ENCODE measurements around the gene MACO1. TPM values are rescaled to one million over a fixed set of nuclear protein-coding genes. Genes with fewer than 3 reads are reported as not detected.

MACO1 gene
- total RNA-seq, 4 donors from 2014 or later: 38.8 to 74.6 (median 44.8) TPM

DNA sequence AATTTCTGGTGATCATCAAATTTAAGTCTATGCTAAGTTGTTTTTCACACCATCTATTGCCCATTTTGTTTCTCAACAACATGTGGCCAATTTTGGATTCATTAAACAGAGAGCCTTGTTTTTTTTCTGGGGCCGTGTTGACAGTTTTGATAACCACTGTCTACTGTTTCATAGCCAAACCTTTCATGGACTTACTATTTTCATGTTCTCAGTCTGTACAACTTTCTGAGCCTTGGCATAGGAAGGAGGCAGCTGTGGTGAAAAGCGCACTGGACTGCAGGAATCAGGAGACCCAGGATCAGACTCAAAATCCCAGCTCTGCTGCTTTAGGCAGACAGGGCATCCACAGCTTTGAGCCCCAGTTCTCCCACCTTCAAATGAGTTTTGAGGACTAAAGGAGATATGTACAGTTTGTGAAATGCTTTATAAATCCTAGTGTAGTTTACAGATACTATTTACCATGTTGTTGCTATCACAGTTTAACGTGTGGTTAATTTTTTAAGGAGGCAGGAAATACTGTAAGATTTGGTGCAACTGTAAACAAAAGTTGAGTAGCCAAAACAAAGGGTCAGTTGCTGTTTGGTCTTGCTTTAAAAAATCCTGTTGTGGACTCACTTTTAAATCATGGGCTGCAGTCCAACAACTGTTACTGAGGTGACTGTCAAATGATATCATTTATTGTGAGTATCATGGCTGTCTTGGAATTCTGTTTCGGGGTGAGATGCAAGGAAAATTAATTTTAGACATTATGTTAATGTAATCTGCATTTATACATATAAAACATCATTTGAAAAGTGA lies 2.9 kb downstream of the MACO1 start:
- in situ Hi-C loops (cut with MboI; ENCODE audit: low sequenced_read_pairs in 4 of 4): no loop called here

DNA sequence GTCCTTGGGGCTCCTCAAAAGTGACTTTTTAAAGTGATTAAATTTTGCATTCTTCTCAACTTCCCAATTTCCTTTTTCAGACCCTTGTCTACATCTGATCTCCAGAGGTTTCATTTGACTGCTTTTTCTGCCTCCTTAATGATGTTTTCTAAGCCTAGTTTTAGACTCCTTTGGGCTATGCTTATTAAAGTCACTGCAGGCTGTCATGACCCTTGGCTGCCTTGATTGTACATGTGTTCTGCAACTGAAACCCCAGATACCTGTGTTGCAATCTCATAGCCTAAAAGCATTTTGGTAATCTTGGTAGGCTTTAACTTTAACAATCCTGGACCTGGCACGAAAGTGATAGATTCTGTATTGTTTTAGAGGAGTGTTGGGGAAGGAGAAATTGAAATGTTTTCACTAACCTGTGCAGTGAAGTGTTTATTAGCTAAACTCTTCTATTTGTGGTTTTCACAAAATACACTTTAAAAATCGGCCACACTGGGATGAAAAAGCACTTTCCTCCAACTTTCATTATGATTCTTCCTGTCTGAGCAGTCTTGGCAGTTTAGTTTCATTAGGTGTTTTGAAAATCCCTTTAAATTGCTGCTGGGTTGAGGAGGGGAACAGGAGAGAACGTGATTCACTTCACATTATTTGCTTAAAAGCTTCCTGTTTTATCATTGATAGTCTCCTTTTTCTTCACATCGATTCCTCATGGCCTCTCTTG lies 4.9 kb downstream of the MACO1 start:
- no peaks in the 10 kb centered on the region for H3K9me3 ChIP-seq
- intact Hi-C loops (cut with DNase I; ENCODE audit: low total_unique reads) (loop anchor here (10.0 kb wide), 1 partner anchor 369 kb away; the partner anchor contains the start of gene SELENON), in situ Hi-C loops (cut with MboI; ENCODE audit: low sequenced_read_pairs in 4 of 4) (no loop called here)
- TF ChIP-seq CTCF (IDR thresholded peaks at IDR 0.05 in 4 of 5, conservative IDR thresholded peaks at IDR 0.05 in 1 of 5) (no peak), POLR2A (IDR thresholded peaks at IDR 0.05) (no peak)
- peak overlapping the region; percentile 92 to 99 (median 97) for H3K27ac ChIP-seq
- ATAC-seq (peak; percentile 42 to 50), DNase-seq (peak; percentile 63 to 64)
- H3K4me1 ChIP-seq: peaks cover 77% of the 10 kb centered on the region in 2 donors
- H3K4me3 ChIP-seq: peak overlapping the region; percentile 25 to 88 (median 59)
- no peaks in the 10 kb centered on the region for H3K36me3 ChIP-seq
- H3K27me3 ChIP-seq: no peaks in the 10 kb centered on the region

More for the DNA sequence above, 2.9 kb downstream of the MACO1 start:
- no peak for ATAC-seq
- intact Hi-C loops (cut with DNase I; ENCODE audit: low total_unique reads): loop anchor here (5.0 to 10.0 kb wide), 3 partner anchors 91 to 371 kb away; partner anchors contain the start of genes LDLRAP1 and SELENON
- Histone ChIP-seq H3K4me1 (peaks cover 67% of the 10 kb centered on the region in 2 donors), H3K27me3 (no peaks in the 10 kb centered on the region), H3K27ac (peak overlapping the region; percentile 92 to 99 (median 97)), H3K9me3 (no peaks in the 10 kb centered on the region), H3K36me3 (no peaks in the 10 kb centered on the region), H3K4me3 (peak overlapping the region; percentile 15 to 89 (median 82))
- TF ChIP-seq POLR2A (IDR thresholded peaks at IDR 0.05): no peak
- no peak for TF ChIP-seq CTCF (IDR thresholded peaks at IDR 0.05 in 4 of 5, conservative IDR thresholded peaks at IDR 0.05 in 1 of 5)
- DNase-seq: peak in 1 of 2 donors; percentile 25

DNA sequence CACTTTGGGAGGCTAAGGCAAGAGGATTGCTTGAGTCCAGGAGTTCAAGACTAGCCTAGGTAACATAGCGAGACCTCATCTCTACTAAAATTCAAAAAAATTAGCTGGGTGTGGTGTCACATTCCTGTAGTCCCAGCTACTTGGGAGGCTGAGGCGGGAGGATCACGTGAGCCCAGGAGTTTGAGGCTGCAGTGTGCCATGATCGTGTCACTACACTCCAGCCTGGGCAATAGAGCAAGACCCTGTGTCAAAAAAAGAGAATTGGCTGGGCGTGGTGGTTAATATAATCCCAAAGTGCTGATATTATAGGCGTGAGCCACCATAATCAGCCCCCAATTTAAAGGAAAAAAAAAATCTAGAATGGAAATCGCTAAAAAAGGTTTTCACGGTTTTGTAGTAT lies 7.0 kb downstream of the MACO1 start:
- H3K36me3 ChIP-seq: no peaks in the 10 kb centered on the region
- no peaks in the 10 kb centered on the region for H3K27me3 ChIP-seq
- H3K27ac ChIP-seq: peak overlapping the region; percentile 92 to 99 (median 97)
- in situ Hi-C loops (cut with MboI; ENCODE audit: low sequenced_read_pairs in 4 of 4) (no loop called here), intact Hi-C loops (cut with DNase I; ENCODE audit: low total_unique reads) (loop anchor here (10.0 kb wide), 1 partner anchor 367 kb away; the partner anchor contains the start of gene SELENON)
- H3K4me3 ChIP-seq: no peak overlapping the region
- no peaks in the 10 kb centered on the region for H3K9me3 ChIP-seq
- ATAC-seq (no peak), DNase-seq (no peak)
- peaks cover 86 to 92% of the 10 kb centered on the region in 2 donors for H3K4me1 ChIP-seq
- TF ChIP-seq POLR2A (IDR thresholded peaks at IDR 0.05) (no peak), CTCF (IDR thresholded peaks at IDR 0.05 in 4 of 5, conservative IDR thresholded peaks at IDR 0.05 in 1 of 5) (no peak)

DNA sequence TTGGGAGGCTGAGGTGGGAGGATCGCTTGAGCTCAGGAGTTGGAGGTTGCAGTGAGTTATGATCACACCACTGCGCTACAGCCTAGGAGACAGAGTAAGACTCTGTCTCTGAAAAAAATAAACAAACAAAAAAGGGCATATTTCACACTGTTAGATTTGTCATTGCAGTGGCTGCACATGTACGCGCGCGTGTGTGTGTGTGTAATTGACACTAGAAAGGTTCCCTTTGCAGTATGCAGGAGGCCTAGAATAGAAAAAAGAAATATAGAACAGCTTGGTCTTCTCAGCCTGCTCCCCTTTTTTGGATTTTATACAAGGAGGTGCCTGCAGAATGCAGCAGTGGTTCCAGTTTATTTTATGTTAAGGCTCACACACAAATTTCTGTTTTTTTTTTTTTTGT lies 8.6 kb downstream of the MACO1 start:
- ATAC-seq (peak; percentile 33 to 35), DNase-seq (no peak)
- Histone ChIP-seq H3K4me1 (peaks cover 78 to 88% of the 10 kb centered on the region in 2 donors), H3K36me3 (no peaks in the 10 kb centered on the region), H3K27ac (peak overlapping the region; percentile 92 to 99 (median 97)), H3K4me3 (no peak overlapping the region), H3K27me3 (no peaks in the 10 kb centered on the region), H3K9me3 (no peaks in the 10 kb centered on the region)
- TF ChIP-seq POLR2A (IDR thresholded peaks at IDR 0.05): no peak
- TF ChIP-seq CTCF (IDR thresholded peaks at IDR 0.05 in 4 of 5, conservative IDR thresholded peaks at IDR 0.05 in 1 of 5): no peak
- in situ Hi-C loops (cut with MboI; ENCODE audit: low sequenced_read_pairs in 4 of 4) (no loop called here), intact Hi-C loops (cut with DNase I; ENCODE audit: low total_unique reads) (loop anchor here (10.0 kb wide), 1 partner anchor 366 kb away; the partner anchor contains the start of gene SELENON)

Measured in gastrocnemius medialis (tissue), 4 donors.